Hepatocyte (in vitro differentiated cells): ENCODE data around the gene MANF.

Experiments used
- EZH2phosphoT487 ChIP-seq: fragments of 200-600 bp; sonication (generic); IDR thresholded peaks from one replicate; pipeline ENCODE4 v1.6.1; 2018; ENCODE audit warnings: antibody characterized with exemption, mild to moderate bottlenecking, low read depth, moderate library complexity; ENCODE audit not compliant: unreplicated experiment, severe bottlenecking
- TF ChIP-seq, protein P1 (sequence below): fragments of 200-600 bp; sonication (generic); IDR thresholded peaks from 2 replicates; pipeline ENCODE4 v1.5.1; 2016; ENCODE audit warnings: antibody characterized with exemption, mild to moderate bottlenecking; ENCODE audit not compliant: poor library complexity

DNA sequence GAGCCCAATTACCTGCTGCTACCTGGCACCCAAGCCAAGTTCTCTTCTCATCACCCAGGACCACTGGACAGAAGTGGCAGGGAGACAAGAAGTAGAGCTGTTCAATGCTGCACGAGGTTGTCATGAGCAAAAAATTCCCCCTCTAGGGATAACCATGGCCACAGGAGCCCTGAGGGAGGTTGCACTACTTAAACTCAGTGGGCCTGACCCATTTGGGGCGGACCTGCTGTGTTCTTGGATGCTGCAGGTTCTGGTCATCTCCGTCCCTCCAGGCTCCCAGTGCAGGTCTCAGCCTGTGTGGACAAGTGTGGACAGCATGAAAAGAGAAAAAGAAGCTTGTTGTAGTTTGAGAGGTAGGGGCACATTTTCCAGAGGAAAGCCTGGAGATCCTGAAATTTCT, 26.1 kb upstream of the MANF start:
- TF ChIP-seq, protein P1, sequence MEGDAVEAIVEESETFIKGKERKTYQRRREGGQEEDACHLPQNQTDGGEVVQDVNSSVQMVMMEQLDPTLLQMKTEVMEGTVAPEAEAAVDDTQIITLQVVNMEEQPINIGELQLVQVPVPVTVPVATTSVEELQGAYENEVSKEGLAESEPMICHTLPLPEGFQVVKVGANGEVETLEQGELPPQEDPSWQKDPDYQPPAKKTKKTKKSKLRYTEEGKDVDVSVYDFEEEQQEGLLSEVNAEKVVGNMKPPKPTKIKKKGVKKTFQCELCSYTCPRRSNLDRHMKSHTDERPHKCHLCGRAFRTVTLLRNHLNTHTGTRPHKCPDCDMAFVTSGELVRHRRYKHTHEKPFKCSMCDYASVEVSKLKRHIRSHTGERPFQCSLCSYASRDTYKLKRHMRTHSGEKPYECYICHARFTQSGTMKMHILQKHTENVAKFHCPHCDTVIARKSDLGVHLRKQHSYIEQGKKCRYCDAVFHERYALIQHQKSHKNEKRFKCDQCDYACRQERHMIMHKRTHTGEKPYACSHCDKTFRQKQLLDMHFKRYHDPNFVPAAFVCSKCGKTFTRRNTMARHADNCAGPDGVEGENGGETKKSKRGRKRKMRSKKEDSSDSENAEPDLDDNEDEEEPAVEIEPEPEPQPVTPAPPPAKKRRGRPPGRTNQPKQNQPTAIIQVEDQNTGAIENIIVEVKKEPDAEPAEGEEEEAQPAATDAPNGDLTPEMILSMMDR: no peak
- TF ChIP-seq EZH2phosphoT487: no peak
